Measurements from ENCODE around the gene CUBN. TPM values are rescaled to one million over a fixed set of nuclear protein-coding genes. Genes with fewer than 3 reads are reported as not detected.

Gene CUBN
- total and polyA plus RNA-seq, 9 of the 15 experiments (the other 6 are each of a cell fraction or from before 2014, with no cell fraction given) = 0.04 to 0.33 (median 0.09) TPM

DNA sequence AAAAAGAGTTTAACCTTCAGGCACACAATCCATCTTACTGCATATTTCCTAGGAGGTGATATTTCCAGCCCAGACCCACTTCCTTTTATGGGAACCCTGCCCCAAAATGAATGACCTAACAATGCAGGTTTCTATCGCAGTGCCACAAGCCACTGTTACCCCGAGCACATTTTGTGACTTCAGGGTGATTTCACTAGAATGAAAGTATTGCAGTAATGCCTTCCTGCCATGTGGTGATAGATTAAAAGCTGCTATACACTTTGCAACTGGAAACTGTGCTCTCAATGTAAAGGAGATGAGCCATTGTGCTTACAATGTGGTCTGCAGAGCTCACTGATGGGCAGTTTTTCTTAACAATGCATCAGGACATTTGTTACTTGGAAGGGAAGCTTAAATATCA, 221.9 kb downstream of the CUBN start:
- intact Hi-C loops (cut with micrococcal nuclease) (no loop called here), in situ Hi-C loops (cut with MboI) (no loop called here)
- H3K9ac ChIP-seq (ENCODE audit: insufficient read depth in 1 of 2, low read depth in 2 of 2, low read length in 2 of 2) = no peak overlapping the region
- H3K79me2 ChIP-seq (ENCODE audit: control insufficient read depth, insufficient read depth, low read length) = no peaks in the 10 kb centered on the region
- DNase-seq (ENCODE audit: extremely low read depth in 1 of 4, low spot score in 3 of 4) (no peak), ATAC-seq (no peak), FAIRE-seq (no peak)
- no peak overlapping the region for H2AFZ ChIP-seq (ENCODE audit: low read depth, low read length)
- CTCF ChIA-PET (ENCODE audit: low intra/inter-chr PET ratio) = no interaction called here
- peaks cover 0 to 3% of the 10 kb centered on the region in 2 experiments; a peak in 2 of 5 replicates for H3K4me1 ChIP-seq (replicated peaks in 1 of 2; ENCODE audit: control insufficient read depth in 2 of 2, insufficient read depth in 2 of 2, low read length in 2 of 2)
- no peak overlapping the region for H3K4me3 ChIP-seq
- no peaks in the 10 kb centered on the region for H4K20me1 ChIP-seq (replicated peaks; ENCODE audit: control insufficient read depth, insufficient read depth, low read length)
- peaks cover 4% of the 10 kb centered on the region; the same call in 1 of the 2 replicates for H3K9me3 ChIP-seq (replicated peaks; ENCODE audit: control insufficient read depth, insufficient read depth, low read depth, low read length)
- no peak overlapping the region for H3K27ac ChIP-seq (ENCODE audit: extremely low read depth, low read depth, low read length)
- BruUV-seq (replicated peaks) = no TSS peak
- H3K4me2 ChIP-seq (ENCODE audit: insufficient read depth, low read length) = no peak overlapping the region
- H3K9me1 ChIP-seq (ENCODE audit: control insufficient read depth, insufficient read depth, low read length) = no peaks in the 10 kb centered on the region
- POLR2A ChIA-PET = interaction anchor here (0.6 kb wide), 1 partner anchor 79 kb away, joined by 3 read pairs; no protein-coding TSS in a partner anchor
- H3K27me3 ChIP-seq (ENCODE audit: control insufficient read depth in 2 of 2, insufficient read depth in 2 of 2, low read length in 2 of 2) = no peaks in the 10 kb centered on the region
- WGBS (ENCODE audit: insufficient coverage, low coverage, missing lambda C conversion rate) = 47% methylated on average over 2 of the region's 2 CpGs
- H3K36me3 ChIP-seq (ENCODE audit: control insufficient read depth, insufficient read depth, low read length) = no peaks in the 10 kb centered on the region
- TF ChIP-seq HDAC6 (IDR thresholded peaks at IDR 0.05; ENCODE audit: low read depth, low read length) (no peak), MCM5 (IDR thresholded peaks at IDR 0.05; ENCODE audit: low read depth) (no peak), ZNF23 (CRISPR knock-in tag; IDR thresholded peaks at IDR 0.05) (no peak), SREBF1 (IDR thresholded peaks at IDR 0.05; ENCODE audit: borderline replicate concordance, low read depth, low read length) (no peak), ELF2 (CRISPR knock-in tag; IDR thresholded peaks at IDR 0.05) (no peak), MTA1 (IDR thresholded peaks at IDR 0.05; ENCODE audit: borderline replicate concordance) (no peak), TARDBP (IDR thresholded peaks at IDR 0.05) (no peak), ETS2 (tag; IDR thresholded peaks at IDR 0.05; ENCODE audit: borderline replicate concordance, poor library complexity, severe bottlenecking) (no peak), NELFE (IDR thresholded peaks at IDR 0.05; ENCODE audit: insufficient read depth, insufficient read length) (no peak), ZFP36 (IDR thresholded peaks at IDR 0.05; ENCODE audit: low read depth, low read length, partially characterized antibody) (no peak), NEUROD1 (IDR thresholded peaks at IDR 0.05; ENCODE audit: borderline replicate concordance, low read depth, low read length, partially characterized antibody) (no peak)
- TF ChIP-seq, protein P1, sequence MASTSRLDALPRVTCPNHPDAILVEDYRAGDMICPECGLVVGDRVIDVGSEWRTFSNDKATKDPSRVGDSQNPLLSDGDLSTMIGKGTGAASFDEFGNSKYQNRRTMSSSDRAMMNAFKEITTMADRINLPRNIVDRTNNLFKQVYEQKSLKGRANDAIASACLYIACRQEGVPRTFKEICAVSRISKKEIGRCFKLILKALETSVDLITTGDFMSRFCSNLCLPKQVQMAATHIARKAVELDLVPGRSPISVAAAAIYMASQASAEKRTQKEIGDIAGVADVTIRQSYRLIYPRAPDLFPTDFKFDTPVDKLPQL (IDR thresholded peaks at IDR 0.05; ENCODE audit: extremely low read depth, insufficient read length) = no peak
- TF ChIP-seq, protein P2, sequence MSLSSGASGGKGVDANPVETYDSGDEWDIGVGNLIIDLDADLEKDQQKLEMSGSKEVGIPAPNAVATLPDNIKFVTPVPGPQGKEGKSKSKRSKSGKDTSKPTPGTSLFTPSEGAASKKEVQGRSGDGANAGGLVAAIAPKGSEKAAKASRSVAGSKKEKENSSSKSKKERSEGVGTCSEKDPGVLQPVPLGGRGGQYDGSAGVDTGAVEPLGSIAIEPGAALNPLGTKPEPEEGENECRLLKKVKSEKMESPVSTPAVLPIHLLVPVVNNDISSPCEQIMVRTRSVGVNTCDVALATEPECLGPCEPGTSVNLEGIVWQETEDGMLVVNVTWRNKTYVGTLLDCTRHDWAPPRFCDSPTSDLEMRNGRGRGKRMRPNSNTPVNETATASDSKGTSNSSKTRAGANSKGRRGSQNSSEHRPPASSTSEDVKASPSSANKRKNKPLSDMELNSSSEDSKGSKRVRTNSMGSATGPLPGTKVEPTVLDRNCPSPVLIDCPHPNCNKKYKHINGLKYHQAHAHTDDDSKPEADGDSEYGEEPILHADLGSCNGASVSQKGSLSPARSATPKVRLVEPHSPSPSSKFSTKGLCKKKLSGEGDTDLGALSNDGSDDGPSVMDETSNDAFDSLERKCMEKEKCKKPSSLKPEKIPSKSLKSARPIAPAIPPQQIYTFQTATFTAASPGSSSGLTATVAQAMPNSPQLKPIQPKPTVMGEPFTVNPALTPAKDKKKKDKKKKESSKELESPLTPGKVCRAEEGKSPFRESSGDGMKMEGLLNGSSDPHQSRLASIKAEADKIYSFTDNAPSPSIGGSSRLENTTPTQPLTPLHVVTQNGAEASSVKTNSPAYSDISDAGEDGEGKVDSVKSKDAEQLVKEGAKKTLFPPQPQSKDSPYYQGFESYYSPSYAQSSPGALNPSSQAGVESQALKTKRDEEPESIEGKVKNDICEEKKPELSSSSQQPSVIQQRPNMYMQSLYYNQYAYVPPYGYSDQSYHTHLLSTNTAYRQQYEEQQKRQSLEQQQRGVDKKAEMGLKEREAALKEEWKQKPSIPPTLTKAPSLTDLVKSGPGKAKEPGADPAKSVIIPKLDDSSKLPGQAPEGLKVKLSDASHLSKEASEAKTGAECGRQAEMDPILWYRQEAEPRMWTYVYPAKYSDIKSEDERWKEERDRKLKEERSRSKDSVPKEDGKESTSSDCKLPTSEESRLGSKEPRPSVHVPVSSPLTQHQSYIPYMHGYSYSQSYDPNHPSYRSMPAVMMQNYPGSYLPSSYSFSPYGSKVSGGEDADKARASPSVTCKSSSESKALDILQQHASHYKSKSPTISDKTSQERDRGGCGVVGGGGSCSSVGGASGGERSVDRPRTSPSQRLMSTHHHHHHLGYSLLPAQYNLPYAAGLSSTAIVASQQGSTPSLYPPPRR (CRISPR knock-in tag; IDR thresholded peaks at IDR 0.05; ENCODE audit: borderline replicate concordance) = no peak
- TF ChIP-seq, protein P3, sequence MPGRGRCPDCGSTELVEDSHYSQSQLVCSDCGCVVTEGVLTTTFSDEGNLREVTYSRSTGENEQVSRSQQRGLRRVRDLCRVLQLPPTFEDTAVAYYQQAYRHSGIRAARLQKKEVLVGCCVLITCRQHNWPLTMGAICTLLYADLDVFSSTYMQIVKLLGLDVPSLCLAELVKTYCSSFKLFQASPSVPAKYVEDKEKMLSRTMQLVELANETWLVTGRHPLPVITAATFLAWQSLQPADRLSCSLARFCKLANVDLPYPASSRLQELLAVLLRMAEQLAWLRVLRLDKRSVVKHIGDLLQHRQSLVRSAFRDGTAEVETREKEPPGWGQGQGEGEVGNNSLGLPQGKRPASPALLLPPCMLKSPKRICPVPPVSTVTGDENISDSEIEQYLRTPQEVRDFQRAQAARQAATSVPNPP (IDR thresholded peaks at IDR 0.05; ENCODE audit: borderline replicate concordance, insufficient read depth, insufficient read length) = no peak

All from K562 (cell line).